HepG2 (cell line): Measurements from ENCODE around the gene CDKN2AIP. TPM values are rescaled to one million over a fixed set of nuclear protein-coding genes. Genes with fewer than 3 reads are reported as not detected.

Experiments used
- ATAC-seq: fragments of 200-7000 bp; cut with Tn5 transposase; 3 replicates; pipeline ENCODE4 v1.9.1; 2020; ENCODE audit warnings: mild to moderate bottlenecking, moderate library complexity
- BruUV-seq: library from RNA; stranded (reverse); fragments of 400-500 nt; replicated peaks from 2 replicates; lab custom pipeline; 2021; lab: Mats Ljungman, UMichigan
- CTCF ChIA-PET: fragments of 300-600 bp; formaldehyde crosslinking; extraction: SDS; loops from one replicate; lab custom pipeline; 2021; ENCODE audit warnings: low total read pairs, inconsistent platforms, low intra/inter-chr PET ratio; lab: Yijun Ruan, JAX
- POLR2A ChIA-PET: fragments of 350-600 bp; sonication (Branson Sonifier 250); formaldehyde crosslinking; loops from one replicate; lab custom pipeline; 2020; ENCODE audit warnings: antibody characterized with exemption, inconsistent platforms; lab: Yijun Ruan, JAX
- DNase-seq: peaks from one replicate; pipeline ENCODE4 v3.0.0-alpha.2; 2015; ENCODE audit warnings: low spot score
- FAIRE-seq: peaks from 3 replicates; lab custom pipeline; 2011; peaks lifted over from hg19 to GRCh38; lab: Jason Lieb, UNC
- H2AFZ ChIP-seq: one replicate; pipeline ENCODE4 v1.6.1; 2011; ENCODE audit warnings: low read length, inconsistent platforms
- H3K27ac ChIP-seq: fragments of 300-600 bp; 3 replicates; pipeline ENCODE4 v1.8.0; 2011; ENCODE audit warnings: mixed run types, mild to moderate bottlenecking, mixed read lengths, low read length, inconsistent platforms; ENCODE audit not compliant: insufficient read depth; ENCODE audit errors: extremely low read length
- H3K27me3 ChIP-seq, 2 experiments: fragments of 200-600 bp in 1 of 2; 2 replicates in 1 of 2; 3 replicates in 1 of 2; pipeline versions ENCODE4 v1.6.0 to v1.8.0; 2011; ENCODE audit warnings: low read length in 2 of 2, mild to moderate bottlenecking in 2 of 2, moderate library complexity in 2 of 2, inconsistent platforms in 1 of 2; ENCODE audit not compliant: insufficient read depth in 2 of 2, control insufficient read depth in 1 of 2
- H3K36me3 ChIP-seq, 2 experiments: fragments of 200-600 bp in 1 of 2; replicated peaks in 1 of 2; 2 replicates in 1 of 2; 3 replicates in 1 of 2; pipeline versions ENCODE4 v1.5.1 to v1.8.0; 2011; ENCODE audit warnings: low read length in 2 of 2, inconsistent platforms in 1 of 2; ENCODE audit not compliant: insufficient read depth in 2 of 2, control insufficient read depth in 1 of 2
- H3K4me1 ChIP-seq: 2 replicates; pipeline ENCODE4 v1.5.1; 2012; ENCODE audit warnings: low read length, inconsistent platforms; ENCODE audit not compliant: insufficient read depth
- H3K4me2 ChIP-seq: 2 replicates; pipeline ENCODE4 v1.6.0; 2011; ENCODE audit warnings: low read depth, low read length, inconsistent platforms
- H3K4me3 ChIP-seq, 3 experiments: fragments of 200-600 bp in 1 of 3; sonication (generic), shearing (Covaris generic) in 1 of 3; replicated peaks in 1 of 3; 2 replicates each; pipeline ENCODE4 v1.5.1; 2011 to 2016; ENCODE audit warnings: low read length in 3 of 3, inconsistent platforms in 2 of 3, low read depth in 2 of 3, mild to moderate bottlenecking in 2 of 3, control low read depth in 1 of 3, mixed read lengths in 1 of 3; ENCODE audit not compliant: insufficient read depth in 1 of 3
- H3K79me2 ChIP-seq: one replicate; pipeline ENCODE4 v1.6.1; 2011; ENCODE audit warnings: low read length, inconsistent platforms; ENCODE audit not compliant: insufficient read depth
- H3K9ac ChIP-seq: 2 replicates; pipeline ENCODE4 v1.6.0; 2011; ENCODE audit warnings: mild to moderate bottlenecking, low read depth, low read length, inconsistent platforms; ENCODE audit not compliant: insufficient read depth
- H3K9me3 ChIP-seq: 2 replicates; pipeline ENCODE4 v1.5.1; 2012; ENCODE audit warnings: mild to moderate bottlenecking, low read length
- H4K20me1 ChIP-seq: 2 replicates; pipeline ENCODE4 v1.6.0; 2011; ENCODE audit warnings: inconsistent platforms, mild to moderate bottlenecking, low read length, moderate library complexity; ENCODE audit not compliant: insufficient read depth
- JUN ChIP-seq: sonication (generic); formaldehyde crosslinking; IDR thresholded peaks from 2 replicates; pipeline ENCODE4 v1.4.0; 2020; ENCODE audit warnings: mild to moderate bottlenecking, missing genetic modification reagents
- MXD1 ChIP-seq: sonication (generic); formaldehyde crosslinking; IDR thresholded peaks from 2 replicates; pipeline ENCODE4 v1.4.0; 2020; ENCODE audit warnings: mild to moderate bottlenecking, missing genetic modification reagents
- SIX1 ChIP-seq: sonication (generic); formaldehyde crosslinking; IDR thresholded peaks from 2 replicates; pipeline ENCODE4 v1.4.0; 2020; ENCODE audit warnings: missing genetic modification reagents, borderline replicate concordance
- SMARCE1 ChIP-seq: fragments of 450-650 bp; IDR thresholded peaks from 2 replicates; pipeline ENCODE4 v1.6.1; 2017; ENCODE audit warnings: borderline replicate concordance
- TCF12 ChIP-seq, 2 experiments: fragments of 450-650 bp in 1 of 2; sonication (generic) in 1 of 2; formaldehyde crosslinking in 1 of 2; IDR thresholded peaks; 2 replicates each; pipeline versions ENCODE4 v1.6.1 to v1.8.0; 2017 to 2022; ENCODE audit warnings: antibody characterized with exemption in 1 of 2, mild to moderate bottlenecking in 1 of 2, missing genetic modification reagents in 1 of 2, moderate library complexity in 1 of 2
- YY1 ChIP-seq: IDR thresholded peaks from 2 replicates; pipeline ENCODE4 v1.6.1; 2011; ENCODE audit warnings: low read length, low read depth, moderate library complexity, mild to moderate bottlenecking; ENCODE audit not compliant: insufficient read depth, insufficient replicate concordance
- ZKSCAN1 ChIP-seq: fragments of 150-350 bp; IDR thresholded peaks from 2 replicates; pipeline ENCODE4 v1.6.1; 2014; ENCODE audit warnings: low read length
- ZNF326 ChIP-seq: sonication (generic); formaldehyde crosslinking; IDR thresholded peaks from 2 replicates; pipeline ENCODE4 v1.4.0; 2020; ENCODE audit warnings: missing genetic modification reagents, borderline replicate concordance
- WGBS: methylation state at CpG from one replicate; pipeline ENCODE4 v1.1.6; 2017; ENCODE audit warnings: low lambda C conversion rate; 5-methylcytosine and 5-hydroxymethylcytosine counted together
- in situ Hi-C: cut with HindIII; loops from 2 replicates; pipeline ENCODE4 v1.10.0; 2017; ENCODE audit warnings: low pct_unique_long_range_greater_than_20kb; ENCODE audit not compliant: extremely low pct_ligation_motif_present
- intact Hi-C: fragments of 100-400 bp; cut with micrococcal nuclease; formaldehyde crosslinking; loops from one replicate; pipeline ENCODE4 v1.10.0; 2022; ENCODE audit not compliant: unreplicated experiment
- polyA plus RNA-seq, 8 experiments: library from polyadenylated mRNA; depleted of rRNA in 3 of 8; stranded (reverse) in 7 of 8; unstranded in 1 of 8; fragments of >200 nt; fragmentation: Illumina TruSeq in 4 of 8; extraction: Trizol in 4 of 8; gene quantifications; 2 replicates each; pipeline versions ENCODE4 v1.2.1 to v1.2.3, GENCODE V29; 2011 to 2016; ENCODE audit warnings: low read depth in 4 of 8, missing spikeins in 1 of 8, mixed read lengths in 1 of 8; ENCODE audit not compliant: insufficient read depth in 1 of 8
- total RNA-seq, 5 experiments: library from RNA; depleted of rRNA; stranded (reverse); fragments of >200 nt; fragmentation: Illumina TruSeq; extraction: Trizol; gene quantifications; 2 replicates each; pipeline ENCODE4 v1.2.3, GENCODE V29; 2016; ENCODE audit warnings: low read depth in 1 of 5

Gene CDKN2AIP
- total and polyA plus RNA-seq, 2 of the 13 experiments (the other 11 are each of a cell fraction or from before 2014, with no cell fraction given), result 17.0 to 18.7 TPM

DNA sequence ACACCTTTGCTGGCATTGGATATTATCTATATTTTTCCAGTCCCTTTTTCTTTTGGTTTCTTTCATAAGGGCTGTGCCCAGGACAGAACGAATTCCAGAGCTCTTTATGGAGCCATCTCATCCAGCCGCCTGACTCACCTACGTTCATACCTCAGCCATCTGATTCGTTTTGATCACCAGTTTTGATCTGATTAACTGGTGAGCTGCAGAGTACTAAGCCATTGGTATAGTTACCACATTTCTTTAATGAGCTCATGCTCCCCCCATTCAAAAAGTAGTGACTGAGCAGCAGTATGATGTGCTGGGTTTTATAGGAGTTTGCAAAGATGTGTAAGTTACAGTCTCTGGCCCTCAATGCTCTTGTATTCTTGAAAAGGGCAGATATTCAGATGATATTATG, 43.0 kb upstream of the CDKN2AIP start (continued):
- TF ChIP-seq MXD1 (no peak), ZNF326 (CRISPR knock-in tag) (no peak)

- 24% methylated on average over 4 of the region's 4 CpGs for WGBS
- TF ChIP-seq ZKSCAN1, result no peak
- no peak for TF ChIP-seq YY1
- TF ChIP-seq JUN, result no peak
- TF ChIP-seq TCF12 (IDR thresholded peaks at IDR 0.05), result no peak
- no peak for TF ChIP-seq TCF12 (CRISPR knock-in tag; IDR thresholded peaks at IDR 0.05)
- no peak for TF ChIP-seq SMARCE1
- no peak for TF ChIP-seq SIX1 (CRISPR knock-in tag)
- Histone ChIP-seq H3K4me3 (no peak overlapping the region), H3K4me2 (no peak overlapping the region), H3K9me3 (no peaks in the 10 kb centered on the region), H3K4me1 (peaks cover 21% of the 10 kb centered on the region), H3K27me3 (peaks cover 3 to 29% of the 10 kb centered on the region in 2 experiments; a peak in 4 of 5 replicates), H3K9ac (no peak overlapping the region), H4K20me1 (no peaks in the 10 kb centered on the region), H3K36me3 (no peaks in the 10 kb centered on the region), H3K27ac (no peak overlapping the region), H2AFZ (no peak overlapping the region), H3K79me2 (no peaks in the 10 kb centered on the region)
- FAIRE-seq (no peak), DNase-seq (no peak), ATAC-seq (no peak)
- ChIA-PET POLR2A (no interaction called here), CTCF (no interaction called here)
- in situ Hi-C loops (loop anchor here (25.0 kb wide), 1 partner anchor 340 kb away; no protein-coding TSS in a partner anchor), intact Hi-C loops (loop anchor here (10.0 kb wide), 1 partner anchor 328 kb away; no protein-coding TSS in a partner anchor)
- BruUV-seq, result no TSS peak
Observed at GRCh38 chr4:183402771-183403170, 41.7 kb upstream of the CDKN2AIP start.
